GM12878 (cell line): ENCODE measurements around the gene MDM1.

ENCODE experiments used
- MAX ChIP-seq: IDR thresholded peaks from 2 replicates; pipeline ENCODE4 v1.6.1; 2012; ENCODE audit warnings: low read depth, low read length, improper control_type of control experiment
- POLR2A ChIP-seq: IDR thresholded peaks from 2 replicates; pipeline ENCODE4 v1.6.1; 2011; ENCODE audit warnings: low read depth, mild to moderate bottlenecking, low read length
- RAD51 ChIP-seq: fragments of 450-650 bp; IDR thresholded peaks from 2 replicates; pipeline ENCODE4 v1.6.1; 2016; ENCODE audit warnings: moderate library complexity, mild to moderate bottlenecking, inconsistent platforms
- RCOR1 ChIP-seq: conservative IDR thresholded peaks from 2 replicates; pipeline ENCODE4 v1.6.1; 2012; ENCODE audit warnings: low read depth, low read length, improper control_type of control experiment
- TBL1XR1 ChIP-seq: IDR thresholded peaks from 2 replicates; pipeline ENCODE4 v1.6.1; 2012; ENCODE audit warnings: low read depth, low read length, improper control_type of control experiment
- TF ChIP-seq, protein P1 (sequence below), 3 experiments: IDR thresholded peaks in 2 of 3; conservative IDR thresholded peaks in 1 of 3; 2 replicates each; pipeline ENCODE4 v1.5.1; 2011; ENCODE audit warnings: low read depth in 3 of 3, low read length in 3 of 3, mild to moderate bottlenecking in 3 of 3, control low read depth in 2 of 3, moderate library complexity in 2 of 3, inconsistent platforms in 1 of 3, mixed read lengths in 1 of 3; ENCODE audit not compliant: control insufficient read depth in 2 of 3, insufficient read depth in 1 of 3; ENCODE audit errors: extremely low read depth in 1 of 3

GRCh38 chr12:68306564-68306963, 25.6 kb downstream of the MDM1 start:
- no peak for TF ChIP-seq POLR2A
- TF ChIP-seq, protein P1, sequence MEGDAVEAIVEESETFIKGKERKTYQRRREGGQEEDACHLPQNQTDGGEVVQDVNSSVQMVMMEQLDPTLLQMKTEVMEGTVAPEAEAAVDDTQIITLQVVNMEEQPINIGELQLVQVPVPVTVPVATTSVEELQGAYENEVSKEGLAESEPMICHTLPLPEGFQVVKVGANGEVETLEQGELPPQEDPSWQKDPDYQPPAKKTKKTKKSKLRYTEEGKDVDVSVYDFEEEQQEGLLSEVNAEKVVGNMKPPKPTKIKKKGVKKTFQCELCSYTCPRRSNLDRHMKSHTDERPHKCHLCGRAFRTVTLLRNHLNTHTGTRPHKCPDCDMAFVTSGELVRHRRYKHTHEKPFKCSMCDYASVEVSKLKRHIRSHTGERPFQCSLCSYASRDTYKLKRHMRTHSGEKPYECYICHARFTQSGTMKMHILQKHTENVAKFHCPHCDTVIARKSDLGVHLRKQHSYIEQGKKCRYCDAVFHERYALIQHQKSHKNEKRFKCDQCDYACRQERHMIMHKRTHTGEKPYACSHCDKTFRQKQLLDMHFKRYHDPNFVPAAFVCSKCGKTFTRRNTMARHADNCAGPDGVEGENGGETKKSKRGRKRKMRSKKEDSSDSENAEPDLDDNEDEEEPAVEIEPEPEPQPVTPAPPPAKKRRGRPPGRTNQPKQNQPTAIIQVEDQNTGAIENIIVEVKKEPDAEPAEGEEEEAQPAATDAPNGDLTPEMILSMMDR (IDR thresholded peaks at IDR 0.05 in 2 of 3, conservative IDR thresholded peaks at IDR 0.05 in 1 of 3; ENCODE audit: control insufficient read depth in 2 of 3, extremely low read depth in 1 of 3, insufficient read depth in 1 of 3, low read depth in 3 of 3, low read length in 3 of 3) = no peak
- TF ChIP-seq MAX = no peak
- TF ChIP-seq RCOR1 = no peak
- TF ChIP-seq RAD51 = no peak
- no peak for TF ChIP-seq TBL1XR1
